ENCODE measurements around the gene MKS1. TPM values are rescaled to one million over a fixed set of nuclear protein-coding genes. Genes with fewer than 3 reads are reported as not detected.

The MKS1 gene
- total RNA-seq, 6 donors from 2014 or later: 11.7 to 44.0 (median 15.0) TPM

- H3K4me1 ChIP-seq: no peaks in the 10 kb centered on the region
- TF ChIP-seq POLR2AphosphoS5 (IDR thresholded peaks at IDR 0.05) (no peak), EP300 (IDR thresholded peaks at IDR 0.05) (no peak), CTCF (IDR thresholded peaks at IDR 0.05) (no peak), POLR2A (IDR thresholded peaks at IDR 0.05) (no peak)
- no peak overlapping the region for H3K27ac ChIP-seq
- no peaks in the 10 kb centered on the region for H3K27me3 ChIP-seq
- WGBS, 2 donors: 83 to 86% methylated on average over 3 of the region's 3 CpGs
- ATAC-seq (ENCODE audit: low FRiP score in 2 of 2) (no peak), DNase-seq (no peak)
- no peak overlapping the region for H3K4me3 ChIP-seq
- H3K36me3 ChIP-seq: no peaks in the 10 kb centered on the region
- H3K9me3 ChIP-seq: no peaks in the 10 kb centered on the region
These were observed 15.5 kb upstream of the MKS1 start for GRCh38 chr17:58234512-58234911.

- peak in 1 of 2 donors; percentile 71 for ATAC-seq (ENCODE audit: low FRiP score in 2 of 2)
- Histone ChIP-seq H3K27ac (no peak overlapping the region), H3K36me3 (no peaks in the 10 kb centered on the region), H3K9me3 (no peaks in the 10 kb centered on the region), H3K4me1 (no peaks in the 10 kb centered on the region), H3K4me3 (no peak overlapping the region), H3K27me3 (no peaks in the 10 kb centered on the region)
- no peak for DNase-seq
- 50 to 64% methylated on average over 3 of the region's 3 CpGs for WGBS, 2 donors
- TF ChIP-seq POLR2AphosphoS5 (IDR thresholded peaks at IDR 0.05) (no peak), POLR2A (IDR thresholded peaks at IDR 0.05) (no peak), EP300 (IDR thresholded peaks at IDR 0.05) (no peak), CTCF (IDR thresholded peaks at IDR 0.05) (no peak)
These were observed 14.5 kb upstream of the MKS1 start for GRCh38 chr17:58233543-58233942.

GRCh38 chr17:58232707-58233156 lies 13.7 kb upstream of the MKS1 start:
- Histone ChIP-seq H3K9me3 (no peaks in the 10 kb centered on the region), H3K4me1 (no peaks in the 10 kb centered on the region), H3K36me3 (no peaks in the 10 kb centered on the region), H3K27me3 (no peaks in the 10 kb centered on the region), H3K27ac (no peak overlapping the region), H3K4me3 (no peak overlapping the region)
- no peak for TF ChIP-seq POLR2A (IDR thresholded peaks at IDR 0.05)
- no peak for TF ChIP-seq CTCF (IDR thresholded peaks at IDR 0.05)
- TF ChIP-seq POLR2AphosphoS5 (IDR thresholded peaks at IDR 0.05): no peak
- no peak for TF ChIP-seq EP300 (IDR thresholded peaks at IDR 0.05)
- ATAC-seq (ENCODE audit: low FRiP score in 2 of 2) (peak; percentile 73 to 86), DNase-seq (peak in 1 of 2 donors; percentile 50)
- WGBS, 2 donors: 34 to 53% methylated on average over 9 to 12 of the region's 12 CpGs

GRCh38 chr17:58231641-58232040 lies 12.6 kb upstream of the MKS1 start:
- Histone ChIP-seq H3K4me3 (no peak overlapping the region), H3K4me1 (no peaks in the 10 kb centered on the region), H3K27me3 (no peaks in the 10 kb centered on the region), H3K9me3 (no peaks in the 10 kb centered on the region), H3K27ac (no peak overlapping the region), H3K36me3 (no peaks in the 10 kb centered on the region)
- DNase-seq (no peak), ATAC-seq (ENCODE audit: low FRiP score in 2 of 2) (no peak)
- WGBS, 2 donors: 46 to 59% methylated on average over 2 of the region's 2 CpGs
- TF ChIP-seq EP300 (IDR thresholded peaks at IDR 0.05) (no peak), CTCF (IDR thresholded peaks at IDR 0.05) (no peak), POLR2AphosphoS5 (IDR thresholded peaks at IDR 0.05) (no peak), POLR2A (IDR thresholded peaks at IDR 0.05) (no peak)

GRCh38 chr17:58229881-58230280 lies 10.8 kb upstream of the MKS1 start:
- Histone ChIP-seq H3K27me3 (no peaks in the 10 kb centered on the region), H3K4me1 (no peaks in the 10 kb centered on the region), H3K27ac (no peak overlapping the region), H3K9me3 (no peaks in the 10 kb centered on the region), H3K4me3 (no peak overlapping the region), H3K36me3 (no peaks in the 10 kb centered on the region)
- TF ChIP-seq CTCF (IDR thresholded peaks at IDR 0.05) (no peak), POLR2A (IDR thresholded peaks at IDR 0.05) (no peak), POLR2AphosphoS5 (IDR thresholded peaks at IDR 0.05) (no peak), EP300 (IDR thresholded peaks at IDR 0.05) (no peak)
- WGBS, 2 donors: 94 to 97% methylated on average over 4 of the region's 4 CpGs
- DNase-seq (no peak), ATAC-seq (ENCODE audit: low FRiP score in 2 of 2) (no peak)

Data from upper lobe of left lung (tissue), 6 donors.